HepG2 (cell line): ENCODE results near the gene TRNP1. TPM values are rescaled to one million over a fixed set of nuclear protein-coding genes. Genes with fewer than 3 reads are reported as not detected.
A peak's percentile ranks its signal among the peaks of the same experiment; 100 is the strongest.

ENCODE experiments used
- CAMTA2 ChIP-seq: sonication (generic); formaldehyde crosslinking; IDR thresholded peaks from 2 replicates; pipeline ENCODE4 v1.4.0; 2020; ENCODE audit warnings: mild to moderate bottlenecking, missing genetic modification reagents, borderline replicate concordance
- HOXD1 ChIP-seq: sonication (generic); formaldehyde crosslinking; IDR thresholded peaks from 2 replicates; pipeline ENCODE4 v1.5.0; 2020; ENCODE audit warnings: missing genetic modification reagents
- MXD4 ChIP-seq: IDR thresholded peaks from 2 replicates; pipeline ENCODE4 v1.6.1; 2016; ENCODE audit warnings: mild to moderate bottlenecking, missing biosample characterization, missing genetic modification reagents
- MYC ChIP-seq: sonication (generic); formaldehyde crosslinking; IDR thresholded peaks from 2 replicates; pipeline ENCODE4 v1.9.0; 2021; ENCODE audit warnings: missing genetic modification reagents, borderline replicate concordance
- NFIC ChIP-seq: IDR thresholded peaks from 2 replicates; pipeline ENCODE4 v1.6.1; 2012; ENCODE audit warnings: mild to moderate bottlenecking, low read length, inconsistent platforms
- NFRKB ChIP-seq: fragments of 450-650 bp; IDR thresholded peaks from 2 replicates; pipeline ENCODE4 v1.6.1; 2017
- STAT5B ChIP-seq: sonication (generic); formaldehyde crosslinking; IDR thresholded peaks from 2 replicates; pipeline ENCODE4 v1.4.0; 2020; ENCODE audit warnings: missing genetic modification reagents
- TBP ChIP-seq: sonication (generic); formaldehyde crosslinking; IDR thresholded peaks from 2 replicates; pipeline ENCODE4 v1.5.0; 2020; ENCODE audit warnings: missing genetic modification reagents
- ZNF343 ChIP-seq: sonication (generic); formaldehyde crosslinking; IDR thresholded peaks from 2 replicates; pipeline ENCODE4 v1.4.0; 2020; ENCODE audit warnings: mild to moderate bottlenecking, missing genetic modification reagents
- ZNF496 ChIP-seq: sonication (generic); formaldehyde crosslinking; IDR thresholded peaks from 2 replicates; pipeline ENCODE4 v1.8.1; 2023; ENCODE audit warnings: mild to moderate bottlenecking, moderate library complexity, missing genetic modification reagents; ENCODE audit not compliant: insufficient replicate concordance
- ZNF510 ChIP-seq: sonication (generic); formaldehyde crosslinking; IDR thresholded peaks from 2 replicates; pipeline ENCODE4 v1.4.0; 2020; ENCODE audit warnings: low read depth, mild to moderate bottlenecking, missing genetic modification reagents
- ZNF564 ChIP-seq: sonication (generic); formaldehyde crosslinking; IDR thresholded peaks from 2 replicates; pipeline ENCODE4 v1.8.1; 2023; ENCODE audit warnings: mild to moderate bottlenecking, missing genetic modification reagents
- ZNF616 ChIP-seq: sonication (generic); formaldehyde crosslinking; IDR thresholded peaks from 2 replicates; pipeline ENCODE4 v1.5.0; 2020; ENCODE audit warnings: low read depth, mild to moderate bottlenecking, missing genetic modification reagents
- ZNF678 ChIP-seq: sonication (generic); formaldehyde crosslinking; IDR thresholded peaks from 2 replicates; pipeline ENCODE4 v1.4.0; 2020; ENCODE audit warnings: mild to moderate bottlenecking, missing genetic modification reagents
- ZNF777 ChIP-seq: sonication (generic); formaldehyde crosslinking; IDR thresholded peaks from 2 replicates; pipeline ENCODE4 v1.4.0; 2020; ENCODE audit warnings: missing genetic modification reagents
- ZNF781 ChIP-seq: sonication (generic); formaldehyde crosslinking; IDR thresholded peaks from 2 replicates; pipeline ENCODE4 v1.5.1; 2020; ENCODE audit warnings: borderline replicate concordance, mild to moderate bottlenecking, missing genetic modification reagents; ENCODE audit errors: not compliant biosample characterization
- polyA plus RNA-seq, 8 experiments: library from polyadenylated mRNA; depleted of rRNA in 3 of 8; stranded (reverse) in 7 of 8; unstranded in 1 of 8; fragments of >200 nt; fragmentation: Illumina TruSeq in 4 of 8; extraction: Trizol in 4 of 8; gene quantifications; 2 replicates each; pipeline versions ENCODE4 v1.2.1 to v1.2.3, GENCODE V29; 2011 to 2016; ENCODE audit warnings: low read depth in 4 of 8, missing spikeins in 1 of 8, mixed read lengths in 1 of 8; ENCODE audit not compliant: insufficient read depth in 1 of 8
- total RNA-seq, 5 experiments: library from RNA; depleted of rRNA; stranded (reverse); fragments of >200 nt; fragmentation: Illumina TruSeq; extraction: Trizol; gene quantifications; 2 replicates each; pipeline ENCODE4 v1.2.3, GENCODE V29; 2016; ENCODE audit warnings: low read depth in 1 of 5
- TF ChIP-seq, protein P1 (sequence below): sonication (generic); formaldehyde crosslinking; IDR thresholded peaks from 2 replicates; pipeline ENCODE4 v1.4.0; 2020; ENCODE audit warnings: mild to moderate bottlenecking, missing genetic modification reagents
- TF ChIP-seq, protein P2 (sequence below): sonication (generic); formaldehyde crosslinking; IDR thresholded peaks from 2 replicates; pipeline ENCODE4 v1.4.0; 2020; ENCODE audit warnings: missing genetic modification reagents, borderline replicate concordance
- TF ChIP-seq, protein P3 (sequence below): sonication (generic); formaldehyde crosslinking; IDR thresholded peaks from 2 replicates; pipeline ENCODE4 v1.5.0; 2020; ENCODE audit warnings: mild to moderate bottlenecking, missing genetic modification reagents
- TF ChIP-seq, protein P4 (sequence below): sonication (generic); formaldehyde crosslinking; conservative IDR thresholded peaks from 2 replicates; pipeline ENCODE4 v1.4.0; 2020; ENCODE audit warnings: missing genetic modification reagents

The TRNP1 gene
- total and polyA plus RNA-seq, 2 of the 13 experiments (the other 11 are each of a cell fraction or from before 2014, with no cell fraction given): 42.0 to 158 TPM

DNA sequence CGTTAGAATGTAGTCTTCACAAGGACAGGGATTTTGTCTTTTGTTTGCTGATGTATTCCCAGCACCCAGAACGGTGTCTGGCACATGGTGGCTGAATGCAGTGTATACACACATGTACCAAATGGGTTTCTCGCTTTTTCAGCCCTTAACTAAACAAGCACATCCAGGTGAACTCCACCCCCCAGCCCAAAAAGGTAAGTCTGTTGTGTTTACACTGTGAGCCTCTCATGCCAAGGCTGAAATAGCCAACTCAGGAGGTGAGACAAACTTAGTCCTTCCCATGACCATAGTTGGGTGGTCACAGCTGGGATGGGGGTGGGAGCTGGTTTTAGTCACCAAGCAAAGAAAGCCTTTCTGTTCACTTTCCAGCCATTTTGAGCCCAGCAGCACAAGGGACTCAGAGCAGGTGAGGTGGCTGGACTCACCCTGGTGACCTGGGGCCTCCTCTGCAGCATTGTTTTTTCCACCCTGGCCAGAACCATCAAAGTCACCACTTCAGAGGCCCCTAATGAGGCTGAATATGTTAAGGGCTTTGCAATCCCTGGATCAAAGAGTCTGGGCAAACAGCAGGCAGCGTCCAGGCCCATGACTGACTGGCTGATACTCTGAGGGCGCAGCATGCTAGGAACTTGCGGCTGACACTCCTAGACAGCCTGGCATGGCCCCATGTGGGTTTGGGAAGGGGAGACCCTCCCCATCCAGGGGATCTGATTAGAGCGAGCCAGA is 10.4 kb downstream of the TRNP1 start (continued):
- TF ChIP-seq, protein P1, sequence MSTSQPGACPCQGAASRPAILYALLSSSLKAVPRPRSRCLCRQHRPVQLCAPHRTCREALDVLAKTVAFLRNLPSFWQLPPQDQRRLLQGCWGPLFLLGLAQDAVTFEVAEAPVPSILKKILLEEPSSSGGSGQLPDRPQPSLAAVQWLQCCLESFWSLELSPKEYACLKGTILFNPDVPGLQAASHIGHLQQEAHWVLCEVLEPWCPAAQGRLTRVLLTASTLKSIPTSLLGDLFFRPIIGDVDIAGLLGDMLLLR (CRISPR knock-in tag): no peak
- TF ChIP-seq ZNF678 (CRISPR knock-in tag) (no peak), ZNF777 (no peak), ZNF510 (no peak), ZNF496 (CRISPR knock-in tag) (no peak), MXD4 (CRISPR knock-in tag) (no peak), ZNF343 (CRISPR knock-in tag) (no peak), HOXD1 (CRISPR knock-in tag) (no peak), ZNF781 (CRISPR knock-in tag) (no peak), CAMTA2 (no peak), STAT5B (CRISPR knock-in tag) (no peak), ZNF564 (no peak), ZNF616 (CRISPR knock-in tag) (no peak), MYC (0 out of 2 replicates have a peak, but pooled peaks have one; percentile 24), NFRKB (no peak), TBP (no peak), NFIC (peak; percentile 54; the same call in 1 of the 2 replicates)
- TF ChIP-seq, protein P2, sequence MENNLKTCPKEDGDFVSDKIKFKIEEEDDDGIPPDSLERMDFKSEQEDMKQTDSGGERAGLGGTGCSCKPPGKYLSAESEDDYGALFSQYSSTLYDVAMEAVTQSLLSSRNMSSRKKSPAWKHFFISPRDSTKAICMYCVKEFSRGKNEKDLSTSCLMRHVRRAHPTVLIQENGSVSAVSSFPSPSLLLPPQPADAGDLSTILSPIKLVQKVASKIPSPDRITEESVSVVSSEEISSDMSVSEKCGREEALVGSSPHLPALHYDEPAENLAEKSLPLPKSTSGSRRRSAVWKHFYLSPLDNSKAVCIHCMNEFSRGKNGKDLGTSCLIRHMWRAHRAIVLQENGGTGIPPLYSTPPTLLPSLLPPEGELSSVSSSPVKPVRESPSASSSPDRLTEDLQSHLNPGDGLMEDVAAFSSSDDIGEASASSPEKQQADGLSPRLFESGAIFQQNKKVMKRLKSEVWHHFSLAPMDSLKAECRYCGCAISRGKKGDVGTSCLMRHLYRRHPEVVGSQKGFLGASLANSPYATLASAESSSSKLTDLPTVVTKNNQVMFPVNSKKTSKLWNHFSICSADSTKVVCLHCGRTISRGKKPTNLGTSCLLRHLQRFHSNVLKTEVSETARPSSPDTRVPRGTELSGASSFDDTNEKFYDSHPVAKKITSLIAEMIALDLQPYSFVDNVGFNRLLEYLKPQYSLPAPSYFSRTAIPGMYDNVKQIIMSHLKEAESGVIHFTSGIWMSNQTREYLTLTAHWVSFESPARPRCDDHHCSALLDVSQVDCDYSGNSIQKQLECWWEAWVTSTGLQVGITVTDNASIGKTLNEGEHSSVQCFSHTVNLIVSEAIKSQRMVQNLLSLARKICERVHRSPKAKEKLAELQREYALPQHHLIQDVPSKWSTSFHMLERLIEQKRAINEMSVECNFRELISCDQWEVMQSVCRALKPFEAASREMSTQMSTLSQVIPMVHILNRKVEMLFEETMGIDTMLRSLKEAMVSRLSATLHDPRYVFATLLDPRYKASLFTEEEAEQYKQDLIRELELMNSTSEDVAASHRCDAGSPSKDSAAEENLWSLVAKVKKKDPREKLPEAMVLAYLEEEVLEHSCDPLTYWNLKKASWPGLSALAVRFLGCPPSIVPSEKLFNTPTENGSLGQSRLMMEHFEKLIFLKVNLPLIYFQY (CRISPR knock-in tag): no peak
- TF ChIP-seq, protein P3, sequence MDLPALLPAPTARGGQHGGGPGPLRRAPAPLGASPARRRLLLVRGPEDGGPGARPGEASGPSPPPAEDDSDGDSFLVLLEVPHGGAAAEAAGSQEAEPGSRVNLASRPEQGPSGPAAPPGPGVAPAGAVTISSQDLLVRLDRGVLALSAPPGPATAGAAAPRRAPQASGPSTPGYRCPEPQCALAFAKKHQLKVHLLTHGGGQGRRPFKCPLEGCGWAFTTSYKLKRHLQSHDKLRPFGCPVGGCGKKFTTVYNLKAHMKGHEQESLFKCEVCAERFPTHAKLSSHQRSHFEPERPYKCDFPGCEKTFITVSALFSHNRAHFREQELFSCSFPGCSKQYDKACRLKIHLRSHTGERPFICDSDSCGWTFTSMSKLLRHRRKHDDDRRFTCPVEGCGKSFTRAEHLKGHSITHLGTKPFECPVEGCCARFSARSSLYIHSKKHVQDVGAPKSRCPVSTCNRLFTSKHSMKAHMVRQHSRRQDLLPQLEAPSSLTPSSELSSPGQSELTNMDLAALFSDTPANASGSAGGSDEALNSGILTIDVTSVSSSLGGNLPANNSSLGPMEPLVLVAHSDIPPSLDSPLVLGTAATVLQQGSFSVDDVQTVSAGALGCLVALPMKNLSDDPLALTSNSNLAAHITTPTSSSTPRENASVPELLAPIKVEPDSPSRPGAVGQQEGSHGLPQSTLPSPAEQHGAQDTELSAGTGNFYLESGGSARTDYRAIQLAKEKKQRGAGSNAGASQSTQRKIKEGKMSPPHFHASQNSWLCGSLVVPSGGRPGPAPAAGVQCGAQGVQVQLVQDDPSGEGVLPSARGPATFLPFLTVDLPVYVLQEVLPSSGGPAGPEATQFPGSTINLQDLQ (CRISPR knock-in tag): no peak
- TF ChIP-seq, protein P4, sequence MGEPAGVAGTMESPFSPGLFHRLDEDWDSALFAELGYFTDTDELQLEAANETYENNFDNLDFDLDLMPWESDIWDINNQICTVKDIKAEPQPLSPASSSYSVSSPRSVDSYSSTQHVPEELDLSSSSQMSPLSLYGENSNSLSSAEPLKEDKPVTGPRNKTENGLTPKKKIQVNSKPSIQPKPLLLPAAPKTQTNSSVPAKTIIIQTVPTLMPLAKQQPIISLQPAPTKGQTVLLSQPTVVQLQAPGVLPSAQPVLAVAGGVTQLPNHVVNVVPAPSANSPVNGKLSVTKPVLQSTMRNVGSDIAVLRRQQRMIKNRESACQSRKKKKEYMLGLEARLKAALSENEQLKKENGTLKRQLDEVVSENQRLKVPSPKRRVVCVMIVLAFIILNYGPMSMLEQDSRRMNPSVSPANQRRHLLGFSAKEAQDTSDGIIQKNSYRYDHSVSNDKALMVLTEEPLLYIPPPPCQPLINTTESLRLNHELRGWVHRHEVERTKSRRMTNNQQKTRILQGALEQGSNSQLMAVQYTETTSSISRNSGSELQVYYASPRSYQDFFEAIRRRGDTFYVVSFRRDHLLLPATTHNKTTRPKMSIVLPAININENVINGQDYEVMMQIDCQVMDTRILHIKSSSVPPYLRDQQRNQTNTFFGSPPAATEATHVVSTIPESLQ (CRISPR knock-in tag): no peak
